ENCODE results near the gene RAB8B. TPM values are rescaled to one million over a fixed set of nuclear protein-coding genes. Genes with fewer than 3 reads are reported as not detected.
"Not testable (repeated sequence)": the region's sequence is repeated elsewhere in the genome, so short reads cannot be mapped to it uniquely, and the experiment has no call there.

RAB8B gene
- total RNA-seq, 3 donors from 2014 or later, result 31.3 to 46.2 (median 36.7) TPM

DNA sequence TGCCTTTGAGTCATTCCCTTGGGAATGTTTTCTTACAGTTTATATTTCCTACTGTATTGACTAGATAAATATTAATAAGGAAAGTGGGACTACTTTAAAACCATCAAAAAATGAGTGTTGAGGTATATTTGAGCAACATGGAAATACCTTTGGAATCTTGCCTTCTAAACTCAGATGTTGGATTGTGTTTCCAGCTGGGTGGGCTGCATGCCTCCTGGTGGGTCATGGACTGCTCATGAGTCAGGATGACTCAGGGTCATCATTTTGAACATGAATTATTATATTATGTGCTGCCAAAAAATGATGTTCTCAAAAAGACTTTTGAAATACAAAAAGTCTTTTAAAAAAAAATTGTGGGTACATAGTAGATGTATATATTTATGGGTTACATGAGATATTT is 46.9 kb downstream of the RAB8B start:
- TF ChIP-seq POLR2A (IDR thresholded peaks at IDR 0.05) (no peak), POLR2AphosphoS5 (IDR thresholded peaks at IDR 0.05) (no peak)
- TF ChIP-seq, protein P1, sequence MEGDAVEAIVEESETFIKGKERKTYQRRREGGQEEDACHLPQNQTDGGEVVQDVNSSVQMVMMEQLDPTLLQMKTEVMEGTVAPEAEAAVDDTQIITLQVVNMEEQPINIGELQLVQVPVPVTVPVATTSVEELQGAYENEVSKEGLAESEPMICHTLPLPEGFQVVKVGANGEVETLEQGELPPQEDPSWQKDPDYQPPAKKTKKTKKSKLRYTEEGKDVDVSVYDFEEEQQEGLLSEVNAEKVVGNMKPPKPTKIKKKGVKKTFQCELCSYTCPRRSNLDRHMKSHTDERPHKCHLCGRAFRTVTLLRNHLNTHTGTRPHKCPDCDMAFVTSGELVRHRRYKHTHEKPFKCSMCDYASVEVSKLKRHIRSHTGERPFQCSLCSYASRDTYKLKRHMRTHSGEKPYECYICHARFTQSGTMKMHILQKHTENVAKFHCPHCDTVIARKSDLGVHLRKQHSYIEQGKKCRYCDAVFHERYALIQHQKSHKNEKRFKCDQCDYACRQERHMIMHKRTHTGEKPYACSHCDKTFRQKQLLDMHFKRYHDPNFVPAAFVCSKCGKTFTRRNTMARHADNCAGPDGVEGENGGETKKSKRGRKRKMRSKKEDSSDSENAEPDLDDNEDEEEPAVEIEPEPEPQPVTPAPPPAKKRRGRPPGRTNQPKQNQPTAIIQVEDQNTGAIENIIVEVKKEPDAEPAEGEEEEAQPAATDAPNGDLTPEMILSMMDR (IDR thresholded peaks at IDR 0.05), result no peak
- no peak overlapping the region for H3K27ac ChIP-seq
- intact Hi-C loops (cut with DNase I; ENCODE audit: low total_unique reads), result no loop called here
- no peaks in the 10 kb centered on the region for H3K27me3 ChIP-seq
- no peak overlapping the region for H3K4me3 ChIP-seq
- no peaks in the 10 kb centered on the region for H3K9me3 ChIP-seq
- no peak for DNase-seq (ENCODE audit: low spot score in 2 of 2)
- H3K4me1 ChIP-seq, result peaks cover 0 to 17% of the 10 kb centered on the region in 2 donors
- no peaks in the 10 kb centered on the region for H3K36me3 ChIP-seq

DNA sequence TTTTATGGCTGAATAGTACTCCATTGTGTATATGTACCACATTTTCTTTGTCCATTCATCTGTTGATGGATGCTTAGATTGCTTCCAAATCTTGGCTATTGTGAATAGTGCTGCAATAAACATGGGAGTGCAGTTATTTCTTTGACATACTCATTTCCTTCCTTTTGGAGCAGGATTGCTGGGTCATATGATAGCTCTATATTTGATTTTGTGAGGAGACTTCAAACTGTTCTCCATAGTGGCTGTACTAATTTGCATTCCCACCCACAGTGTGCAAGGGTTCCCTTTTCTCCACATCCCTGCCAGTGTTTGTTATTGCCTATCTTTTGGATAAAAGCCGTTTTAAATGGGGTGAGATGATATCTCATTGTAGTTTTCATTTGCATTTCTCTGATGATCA is 47.7 kb downstream of the RAB8B start:
- H3K36me3 ChIP-seq; intact Hi-C loops (cut with DNase I; ENCODE audit: low total_unique reads); DNase-seq (ENCODE audit: low spot score in 2 of 2); H3K27me3 ChIP-seq; H3K27ac ChIP-seq; H3K9me3 ChIP-seq; H3K4me3 ChIP-seq: not testable (repeated sequence)
- peaks cover 0 to 17% of the 10 kb centered on the region in 2 donors for H3K4me1 ChIP-seq

DNA sequence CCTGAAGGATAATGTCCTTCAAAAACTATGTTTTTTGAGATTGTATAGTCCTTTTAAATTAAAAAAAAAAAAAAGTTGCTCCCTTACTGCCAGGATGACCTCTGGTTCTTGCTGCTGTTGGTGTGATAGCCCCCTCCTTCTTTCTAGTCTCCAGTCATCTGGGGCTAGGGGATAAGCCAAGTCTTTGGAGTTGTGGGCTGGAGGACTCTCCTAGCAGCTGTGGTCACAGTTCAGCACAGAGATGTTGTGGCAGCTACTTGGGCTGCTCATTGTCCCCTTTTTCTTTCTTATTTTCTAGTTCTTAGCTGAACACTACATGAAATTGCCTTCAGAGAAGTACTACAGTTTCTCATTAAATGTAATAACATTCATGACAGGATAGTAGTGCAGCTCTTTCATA is 48.8 kb downstream of the RAB8B start:
- Histone ChIP-seq H3K9me3 (no peaks in the 10 kb centered on the region), H3K36me3 (no peaks in the 10 kb centered on the region), H3K27ac (no peak overlapping the region), H3K27me3 (no peaks in the 10 kb centered on the region), H3K4me3 (no peak overlapping the region), H3K4me1 (peaks cover 0 to 17% of the 10 kb centered on the region in 2 donors)
- TF ChIP-seq POLR2AphosphoS5 (IDR thresholded peaks at IDR 0.05) (no peak), POLR2A (IDR thresholded peaks at IDR 0.05) (no peak)
- TF ChIP-seq, protein P1 (IDR thresholded peaks at IDR 0.05), result no peak
- intact Hi-C loops (cut with DNase I; ENCODE audit: low total_unique reads), result no loop called here
- no peak for DNase-seq (ENCODE audit: low spot score in 2 of 2)

DNA sequence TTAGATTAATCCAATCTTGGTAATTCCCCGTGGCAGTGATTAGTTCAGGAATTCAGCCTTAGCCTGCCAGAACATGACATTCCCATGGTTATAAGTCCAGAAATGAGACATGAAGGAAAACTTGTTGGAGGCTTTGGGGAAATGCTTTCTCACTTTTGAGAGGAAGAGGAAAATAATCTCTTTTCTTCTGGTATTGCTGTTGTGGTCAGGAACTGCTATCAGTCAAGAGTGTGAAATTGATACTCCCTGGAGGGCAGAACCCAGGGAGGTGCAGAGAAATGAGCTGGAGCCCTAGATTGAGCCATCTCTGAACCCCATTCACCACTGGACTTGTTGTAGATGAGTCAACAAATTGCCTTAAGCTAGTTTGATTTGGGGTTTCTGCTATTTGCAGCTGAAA is 49.4 kb downstream of the RAB8B start:
- H3K9me3 ChIP-seq, result no peaks in the 10 kb centered on the region
- H3K36me3 ChIP-seq, result no peaks in the 10 kb centered on the region
- intact Hi-C loops (cut with DNase I; ENCODE audit: low total_unique reads), result no loop called here
- H3K27ac ChIP-seq, result peak overlapping the region in 1 of 2 donors; percentile 8
- no peak for DNase-seq (ENCODE audit: low spot score in 2 of 2)
- no peak overlapping the region for H3K4me3 ChIP-seq
- no peak for TF ChIP-seq POLR2A (IDR thresholded peaks at IDR 0.05)
- TF ChIP-seq, protein P1 (IDR thresholded peaks at IDR 0.05), result no peak
- TF ChIP-seq POLR2AphosphoS5 (IDR thresholded peaks at IDR 0.05), result no peak
- no peaks in the 10 kb centered on the region for H3K27me3 ChIP-seq
- peaks cover 0 to 17% of the 10 kb centered on the region in 2 donors for H3K4me1 ChIP-seq

DNA sequence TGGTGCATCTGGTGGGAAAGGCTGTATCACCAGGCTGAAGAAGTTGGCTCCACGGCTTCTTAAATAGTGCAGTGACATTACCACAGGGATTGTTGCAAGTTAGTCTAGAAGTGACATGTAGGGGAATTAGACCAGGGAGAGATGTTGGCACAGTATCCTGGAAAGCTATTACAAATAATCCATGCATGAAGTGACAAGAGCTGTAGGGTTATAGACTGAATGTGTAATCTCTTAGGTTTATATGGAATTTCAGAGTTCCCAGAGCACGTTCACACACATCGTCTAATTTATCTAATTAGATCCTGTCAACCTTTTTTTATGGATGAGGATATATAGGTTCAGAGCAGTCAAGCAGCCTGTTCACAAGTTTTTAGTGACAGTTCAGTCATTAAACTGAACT is 50.7 kb downstream of the RAB8B start:
- H3K4me1 ChIP-seq, result peaks cover 5 to 8% of the 10 kb centered on the region in 2 donors

More for the DNA sequence above, 50.7 kb downstream of the RAB8B start:
- no peaks in the 10 kb centered on the region for H3K9me3 ChIP-seq
- no peak overlapping the region for H3K27ac ChIP-seq
- H3K4me3 ChIP-seq, result no peak overlapping the region
- H3K36me3 ChIP-seq, result no peaks in the 10 kb centered on the region
- intact Hi-C loops (cut with DNase I; ENCODE audit: low total_unique reads), result no loop called here
- TF ChIP-seq POLR2A (IDR thresholded peaks at IDR 0.05) (no peak), POLR2AphosphoS5 (IDR thresholded peaks at IDR 0.05) (no peak)
- TF ChIP-seq, protein P1 (IDR thresholded peaks at IDR 0.05), result no peak
- no peaks in the 10 kb centered on the region for H3K27me3 ChIP-seq
- no peak for DNase-seq (ENCODE audit: low spot score in 2 of 2)

All from breast epithelium (tissue), 4 donors.